ENCODE data around the gene CADPS.

GRCh38 chr3:62453448-62453847, 421.8 kb downstream of the CADPS start:
- no peak for TF ChIP-seq SUZ12 (IDR thresholded peaks at IDR 0.05; ENCODE audit: extremely low read depth, insufficient read depth, insufficient read length)
- no peak for TF ChIP-seq ZNF274 (IDR thresholded peaks at IDR 0.05; ENCODE audit: low read depth, low read length)
- no peak for TF ChIP-seq YY1 (IDR thresholded peaks at IDR 0.05; ENCODE audit: insufficient read depth, insufficient read length)
